Ecto neural progenitor cell (in vitro differentiated cells): Measurements from ENCODE around the gene CLK1.
"Not testable (repeated sequence)": the region's sequence is repeated elsewhere in the genome, so short reads cannot be mapped to it uniquely, and the experiment has no call there.

ENCODE experiments used
- DNase-seq: peaks from one replicate; pipeline ENCODE4 v3.0.0-alpha.2; 2018; ENCODE audit warnings: low spot score

CLK1 gene

GRCh38 chr2:200851398-200852248 lies 12.8 kb downstream of the CLK1 start:
- no peak for DNase-seq

- no peak for DNase-seq
Measured at GRCh38 chr2:200850512-200851256, 13.8 kb downstream of the CLK1 start.

- DNase-seq, result no peak
Measured at GRCh38 chr2:200847939-200848338, 16.5 kb downstream of the CLK1 start.

GRCh38 chr2:200847269-200847668 lies 17.2 kb downstream of the CLK1 start:
- DNase-seq, result no peak

GRCh38 chr2:200845669-200846325 lies 18.7 kb downstream of the CLK1 start:
- no peak for DNase-seq

- no peak for DNase-seq
Measured at GRCh38 chr2:200845194-200845593, 19.3 kb downstream of the CLK1 start.

- no peak for DNase-seq
Measured at GRCh38 chr2:200843993-200844948, 20.2 kb downstream of the CLK1 start.

GRCh38 chr2:200839513-200839912 lies 24.9 kb downstream of the CLK1 start:
- DNase-seq, result no peak

- no peak for DNase-seq
Measured at GRCh38 chr2:200834701-200835100, 29.8 kb downstream of the CLK1 start.

GRCh38 chr2:200829258-200829655 lies 35.2 kb downstream of the CLK1 start:
- DNase-seq, result no peak

GRCh38 chr2:200828572-200829257 lies 35.7 kb downstream of the CLK1 start:
- no peak for DNase-seq

GRCh38 chr2:200828104-200828503 lies 36.4 kb downstream of the CLK1 start:
- DNase-seq, result no peak

GRCh38 chr2:200821686-200822245 lies 42.7 kb downstream of the CLK1 start:
- no peak for DNase-seq

- no peak for DNase-seq
Measured at GRCh38 chr2:200820573-200821234, 43.8 kb downstream of the CLK1 start.

- not testable (repeated sequence) for DNase-seq
Measured at GRCh38 chr2:200818732-200819131, 45.7 kb downstream of the CLK1 start.

GRCh38 chr2:200814917-200815316 lies 49.5 kb downstream of the CLK1 start:
- no peak for DNase-seq

GRCh38 chr2:200814276-200814815 lies 50.1 kb downstream of the CLK1 start:
- no peak for DNase-seq

GRCh38 chr2:200812122-200813022 lies 52.1 kb downstream of the CLK1 start:
- DNase-seq, result peak; percentile 82
